ENCODE results near the gene CAMK1D.

Gene CAMK1D

GRCh38 chr10:12473491-12473890, 124.1 kb downstream of the CAMK1D start:
- TF ChIP-seq CTCF (IDR thresholded peaks at IDR 0.05) = no peak

- no peak for TF ChIP-seq CTCF (IDR thresholded peaks at IDR 0.05)
Observed at GRCh38 chr10:12474727-12475412, 125.5 kb downstream of the CAMK1D start.

GRCh38 chr10:12476656-12477055, 127.3 kb downstream of the CAMK1D start:
- TF ChIP-seq CTCF (IDR thresholded peaks at IDR 0.05) = no peak

GRCh38 chr10:12479437-12479844, 130.1 kb downstream of the CAMK1D start:
- no peak for TF ChIP-seq CTCF (IDR thresholded peaks at IDR 0.05)

- no peak for TF ChIP-seq CTCF (IDR thresholded peaks at IDR 0.05)
Observed at GRCh38 chr10:12479924-12480323, 130.6 kb downstream of the CAMK1D start.

- TF ChIP-seq CTCF (IDR thresholded peaks at IDR 0.05) = no peak
Observed at GRCh38 chr10:12480440-12480839, 131.1 kb downstream of the CAMK1D start.

GRCh38 chr10:12481924-12482323, 132.6 kb downstream of the CAMK1D start:
- TF ChIP-seq CTCF (IDR thresholded peaks at IDR 0.05) = no peak

GRCh38 chr10:12482587-12482986, 133.2 kb downstream of the CAMK1D start:
- no peak for TF ChIP-seq CTCF (IDR thresholded peaks at IDR 0.05)
